CD4-positive, alpha-beta T cell treated with Interleukin-15 for 4 hours (primary cell): Measurements from ENCODE around the gene ISG15.
"Not testable (repeated sequence)": the region's sequence is repeated elsewhere in the genome, so short reads cannot be mapped to it uniquely, and the experiment has no call there.

ENCODE experiments used
- DNase-seq: peaks from one replicate; pipeline ENCODE4 v3.0.0-alpha.2; 2020; ENCODE audit warnings: low spot score

Gene ISG15

DNA sequence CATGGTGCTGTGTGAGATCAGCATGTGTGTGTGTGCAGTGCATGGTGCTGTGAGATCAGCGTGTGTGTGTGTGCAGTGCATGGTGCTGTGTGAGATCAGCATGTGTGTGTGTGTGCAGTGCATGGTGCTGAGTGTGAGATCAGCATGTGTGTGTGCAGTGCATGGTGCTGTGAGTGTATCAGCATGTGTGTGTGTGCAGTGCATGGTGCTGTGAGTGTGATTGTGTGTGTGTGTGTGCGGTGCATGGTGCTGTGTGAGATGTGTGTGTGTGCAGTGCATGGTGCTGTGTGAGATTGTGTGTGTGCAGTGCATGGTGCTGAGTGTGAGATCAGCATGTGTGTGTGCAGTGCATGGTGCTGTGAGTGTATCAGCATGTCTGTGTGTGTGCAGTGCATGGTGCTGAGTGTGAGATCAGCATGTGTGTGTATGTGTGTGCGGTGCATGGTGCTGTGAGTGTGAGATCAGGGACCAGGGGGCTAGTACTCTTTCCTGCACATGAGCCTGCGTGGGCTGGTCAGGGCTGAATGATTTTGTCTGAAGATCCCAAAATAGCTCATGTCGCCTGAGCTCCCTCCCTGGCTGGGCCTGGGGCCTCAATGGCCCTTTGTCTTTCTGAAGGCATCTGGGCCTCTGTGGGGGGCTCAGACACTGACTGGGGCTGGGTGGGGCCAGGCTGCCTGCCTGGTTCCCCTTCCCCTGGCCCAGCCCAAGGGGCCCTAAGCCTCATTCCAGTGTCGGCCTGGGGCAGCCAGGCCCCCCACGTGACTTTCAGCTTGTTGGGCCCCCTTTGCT lies 17.8 kb downstream of the ISG15 start:
- DNase-seq: not testable (repeated sequence)

DNA sequence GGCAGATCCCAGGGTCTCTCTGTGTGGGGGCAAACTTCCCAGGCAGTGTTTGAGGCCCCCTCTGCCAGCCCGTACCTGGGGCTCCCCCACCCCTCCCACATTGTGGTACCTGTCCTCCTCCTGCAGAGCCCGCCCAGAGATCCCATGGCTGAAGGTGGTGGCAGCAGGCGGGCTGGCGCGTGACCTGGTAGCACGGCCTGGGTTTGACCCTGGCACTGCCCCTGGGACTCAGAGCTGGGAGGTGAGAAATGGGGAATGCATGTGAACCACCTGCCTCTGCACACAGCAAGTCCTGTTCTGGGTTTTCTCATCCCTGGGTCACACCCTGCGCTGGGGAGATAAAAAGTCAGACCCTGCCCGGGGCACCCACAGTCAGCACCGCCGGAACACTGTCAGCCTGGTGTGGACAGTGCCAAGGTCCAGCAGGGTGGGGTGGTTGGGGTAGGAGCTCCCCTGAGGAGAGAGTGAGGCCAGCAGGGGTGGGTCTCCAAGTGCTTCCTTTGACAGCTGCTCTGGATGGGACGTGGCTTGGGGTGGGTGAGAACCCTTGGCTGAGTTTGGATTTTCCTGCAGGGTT lies 18.4 kb downstream of the ISG15 start:
- DNase-seq: no peak

DNA sequence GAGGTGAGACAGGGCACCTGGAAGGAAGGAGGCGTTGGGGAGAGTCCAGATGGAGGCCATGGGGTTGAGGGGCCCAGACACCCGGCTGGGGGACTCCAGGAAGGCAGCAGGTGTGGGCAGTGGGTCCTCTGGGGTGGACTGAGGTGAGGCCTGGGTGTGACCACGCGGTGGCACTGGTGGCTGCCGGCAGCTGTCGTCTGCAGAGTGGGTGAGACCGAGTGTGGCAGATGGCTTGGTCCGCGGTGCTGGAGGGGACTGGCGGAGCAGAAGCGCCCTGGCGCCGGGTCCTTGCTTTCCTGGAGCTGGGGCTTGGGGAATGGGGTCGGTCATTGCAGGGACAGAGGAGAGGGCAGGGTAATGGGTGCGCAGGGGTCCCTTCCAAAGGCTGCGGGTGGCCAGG lies 19.1 kb downstream of the ISG15 start:
- DNase-seq: no peak

DNA sequence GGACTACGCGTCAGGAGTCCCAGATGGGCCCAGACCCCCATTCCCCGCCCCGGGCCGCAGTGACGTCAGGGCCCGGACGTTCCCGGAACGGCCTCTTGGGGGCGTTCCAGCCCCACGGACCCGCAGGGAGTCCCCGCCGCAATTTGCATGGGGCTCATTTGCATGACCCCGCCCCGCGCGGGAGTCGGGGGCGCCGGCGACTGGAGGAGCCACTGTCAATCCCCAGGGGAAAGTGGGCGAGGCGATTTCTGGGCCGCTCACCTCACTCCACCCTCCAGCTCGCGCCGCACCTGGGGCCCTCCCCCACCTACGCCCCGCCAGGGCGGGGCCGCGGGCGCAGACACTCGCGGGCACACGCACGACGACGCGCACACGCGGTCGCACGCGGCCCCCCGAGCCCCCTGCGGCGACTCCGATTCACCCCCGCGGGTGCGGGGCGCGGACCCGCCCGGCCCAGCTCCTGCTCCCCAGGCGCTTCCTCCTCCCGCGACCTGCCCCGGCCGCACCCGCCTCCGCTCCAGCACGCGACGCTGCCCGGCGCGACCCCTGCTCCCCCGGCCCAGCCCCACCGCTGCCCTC lies 19.8 kb downstream of the ISG15 start:
- peak; percentile 83 for DNase-seq

DNA sequence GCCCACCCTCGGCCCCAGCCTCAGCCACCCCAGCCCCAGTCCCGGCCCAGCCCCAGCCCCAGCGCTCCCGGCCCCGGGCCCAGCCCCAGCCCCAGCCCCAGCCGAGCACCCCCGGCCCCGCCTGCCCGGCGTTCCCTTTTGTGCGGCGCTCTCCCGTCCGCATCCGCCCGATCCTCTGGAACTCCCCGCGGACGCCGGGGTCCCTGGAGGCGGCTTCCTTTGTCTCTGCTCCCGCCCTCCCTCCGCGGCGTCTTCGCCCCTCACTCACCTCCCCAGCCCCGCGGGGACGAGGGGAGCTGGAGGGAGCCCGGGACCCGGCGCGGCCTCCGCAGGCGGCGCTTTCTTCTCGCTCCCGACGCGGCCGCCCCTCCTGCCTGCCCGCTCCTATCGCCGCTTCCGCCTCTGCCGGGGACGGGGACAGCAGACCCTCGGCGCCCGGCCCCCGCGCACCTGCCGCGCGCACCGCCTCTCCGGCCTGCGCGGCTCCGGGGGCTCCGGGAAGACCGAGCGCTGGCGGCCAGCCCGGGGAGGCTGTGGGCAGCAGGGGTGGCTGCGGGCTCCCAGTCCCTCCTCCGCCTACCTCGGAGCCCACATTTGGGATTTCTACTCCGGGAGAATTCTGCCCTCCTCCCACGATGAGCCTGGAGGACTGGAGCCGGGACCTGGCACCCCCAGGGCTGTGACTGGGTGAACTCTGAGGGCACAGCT lies 20.6 kb downstream of the ISG15 start:
- DNase-seq: no peak

DNA sequence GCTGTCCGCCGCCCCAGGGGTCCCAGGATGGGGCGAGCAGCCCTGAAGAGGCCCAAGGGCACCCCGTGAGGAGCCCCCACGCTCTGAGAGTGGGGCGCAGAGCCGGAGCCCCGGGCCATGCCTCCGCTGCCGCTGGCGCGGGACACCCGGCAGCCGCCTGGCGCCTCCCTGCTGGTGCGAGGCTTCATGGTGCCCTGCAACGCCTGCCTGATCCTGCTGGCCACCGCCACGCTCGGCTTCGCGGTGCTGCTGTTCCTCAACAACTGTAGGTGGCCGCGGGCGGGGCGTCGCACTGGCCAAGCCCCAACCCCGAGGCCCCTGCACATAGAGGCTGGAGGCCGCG lies 21.1 kb downstream of the ISG15 start:
- no peak for DNase-seq

DNA sequence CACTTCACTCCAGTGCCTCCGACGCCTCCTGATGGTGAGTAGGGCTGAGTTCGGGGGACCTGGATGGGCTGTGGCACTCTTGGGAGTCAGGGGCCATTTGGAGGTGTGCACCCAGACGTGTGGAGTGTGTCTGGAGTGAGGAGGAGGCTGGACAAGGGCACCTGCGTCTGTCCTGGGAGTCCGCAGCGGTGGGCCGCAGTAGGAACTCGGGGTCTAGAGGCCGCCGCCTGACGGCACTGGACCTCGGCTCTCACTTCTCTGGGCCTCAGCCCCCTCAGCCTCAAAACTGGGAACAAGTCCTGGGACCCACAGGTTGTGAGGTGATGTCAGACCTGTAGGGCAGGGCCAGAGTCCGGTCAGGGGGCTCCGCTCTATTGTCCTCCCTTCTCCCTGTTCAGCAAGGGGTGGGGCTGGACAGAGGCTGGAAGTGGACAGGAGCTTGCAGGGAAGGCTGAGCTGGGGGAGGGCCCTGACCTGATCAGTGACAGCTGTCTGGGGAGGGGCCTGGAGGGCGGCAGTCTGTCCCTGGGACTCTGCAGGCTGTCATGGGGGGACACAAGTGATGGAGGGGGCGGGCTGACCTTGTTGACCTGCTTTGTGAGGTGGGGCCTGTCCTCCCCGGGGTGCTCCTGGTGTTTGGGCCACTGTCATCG lies 22.1 kb downstream of the ISG15 start:
- no peak for DNase-seq

DNA sequence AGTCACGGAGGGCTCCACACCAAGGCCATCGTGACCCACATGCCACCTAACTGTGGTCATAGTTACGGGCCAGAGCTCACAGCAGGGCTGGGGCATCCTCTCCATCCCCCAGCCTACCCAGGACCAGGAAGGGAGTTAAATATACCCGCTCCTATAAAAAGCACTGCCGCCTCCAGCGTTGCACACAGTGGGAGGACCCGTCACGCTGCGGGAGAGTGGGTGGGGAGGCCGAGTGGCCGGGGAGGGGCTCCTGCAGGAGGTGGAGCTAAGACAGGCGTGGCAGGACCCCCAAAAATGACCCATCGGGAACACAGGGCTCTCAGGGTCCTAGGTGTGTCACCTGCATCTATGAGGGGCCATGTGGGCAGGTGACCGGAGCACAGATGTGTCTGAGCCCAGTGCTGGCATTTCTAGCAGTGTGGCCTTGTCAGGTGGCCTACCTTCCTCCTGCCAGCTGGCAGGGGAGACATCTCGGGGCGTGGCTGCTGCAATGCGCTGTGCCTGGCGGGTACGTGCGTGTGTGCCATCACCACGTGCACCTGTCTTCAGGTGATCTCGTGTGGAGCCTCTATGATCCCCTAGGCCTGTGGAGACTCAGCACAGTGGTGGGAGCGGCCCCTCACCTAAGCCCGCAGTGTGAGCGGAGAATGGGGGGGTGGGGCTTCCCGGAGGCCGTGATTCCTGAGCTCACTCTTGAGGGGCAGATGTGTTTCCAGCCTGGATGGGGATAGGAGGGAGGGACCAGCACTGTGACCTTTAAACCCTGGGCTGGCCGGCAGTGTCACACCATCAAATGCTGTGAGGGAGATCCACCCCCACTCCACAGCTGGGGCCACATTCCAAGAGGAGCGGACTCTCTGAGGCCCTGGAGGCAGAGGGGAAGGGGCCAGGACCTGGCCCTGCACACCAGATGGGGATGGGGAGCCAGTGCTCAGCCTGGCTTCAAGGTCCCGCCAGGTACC lies 24.4 kb downstream of the ISG15 start:
- DNase-seq: no peak

DNA sequence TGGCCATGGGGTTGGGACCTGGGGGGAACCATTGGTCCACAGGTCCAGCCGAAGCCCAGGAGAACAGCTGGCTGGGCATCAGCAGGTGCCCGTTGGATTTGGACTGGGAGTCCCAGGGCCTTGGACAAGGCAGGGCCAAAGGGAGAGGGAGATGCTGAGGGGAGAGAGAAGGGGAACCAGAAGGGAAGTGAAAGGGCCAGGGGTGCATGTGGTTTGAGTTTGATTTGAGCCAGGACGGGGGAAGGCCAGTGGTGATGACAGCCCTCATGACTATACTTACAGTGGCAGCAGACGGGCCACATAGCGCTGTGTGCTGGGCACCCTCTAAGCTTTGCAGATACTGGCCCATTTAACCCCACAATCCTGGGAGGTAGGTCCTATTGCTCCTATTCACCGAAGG lies 25.4 kb downstream of the ISG15 start:
- DNase-seq: no peak

DNA sequence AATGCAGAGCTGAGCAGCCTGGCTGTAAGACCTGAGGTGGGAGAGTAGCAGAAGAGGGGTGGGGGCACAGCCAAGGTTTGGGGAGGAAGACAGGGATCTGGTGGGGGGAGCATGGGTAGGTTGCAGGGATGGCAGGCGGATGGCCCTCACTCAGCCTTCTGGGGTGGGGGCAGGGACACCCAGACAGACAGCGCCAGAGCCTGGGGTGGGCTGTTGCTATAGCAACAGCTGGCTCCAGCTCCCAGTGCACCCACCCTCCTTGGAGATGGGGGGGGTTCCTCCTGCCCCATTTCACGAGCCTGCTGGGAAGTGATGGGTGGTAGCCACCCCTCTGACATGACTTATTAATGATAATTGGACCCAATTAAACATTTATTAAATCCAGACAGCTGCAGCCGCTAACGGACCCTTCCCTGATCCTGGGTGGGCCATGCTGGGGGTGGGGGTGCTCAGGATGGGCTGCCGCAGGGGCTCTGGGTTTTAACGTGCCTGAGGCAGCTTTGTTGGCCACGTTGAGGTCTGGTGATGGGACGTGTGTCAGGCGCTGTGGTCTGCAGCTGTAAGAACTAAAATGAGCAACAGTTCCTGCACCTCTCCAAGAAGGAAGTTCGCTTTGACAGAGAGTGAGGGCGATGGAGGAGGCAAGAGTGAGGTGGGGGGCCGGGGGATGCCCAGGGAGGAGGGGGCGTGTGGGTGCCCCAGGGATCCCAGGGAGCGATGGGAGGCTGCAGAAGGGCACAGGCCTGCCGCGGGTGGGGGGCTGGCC lies 26.0 kb downstream of the ISG15 start:
- DNase-seq: no peak

DNA sequence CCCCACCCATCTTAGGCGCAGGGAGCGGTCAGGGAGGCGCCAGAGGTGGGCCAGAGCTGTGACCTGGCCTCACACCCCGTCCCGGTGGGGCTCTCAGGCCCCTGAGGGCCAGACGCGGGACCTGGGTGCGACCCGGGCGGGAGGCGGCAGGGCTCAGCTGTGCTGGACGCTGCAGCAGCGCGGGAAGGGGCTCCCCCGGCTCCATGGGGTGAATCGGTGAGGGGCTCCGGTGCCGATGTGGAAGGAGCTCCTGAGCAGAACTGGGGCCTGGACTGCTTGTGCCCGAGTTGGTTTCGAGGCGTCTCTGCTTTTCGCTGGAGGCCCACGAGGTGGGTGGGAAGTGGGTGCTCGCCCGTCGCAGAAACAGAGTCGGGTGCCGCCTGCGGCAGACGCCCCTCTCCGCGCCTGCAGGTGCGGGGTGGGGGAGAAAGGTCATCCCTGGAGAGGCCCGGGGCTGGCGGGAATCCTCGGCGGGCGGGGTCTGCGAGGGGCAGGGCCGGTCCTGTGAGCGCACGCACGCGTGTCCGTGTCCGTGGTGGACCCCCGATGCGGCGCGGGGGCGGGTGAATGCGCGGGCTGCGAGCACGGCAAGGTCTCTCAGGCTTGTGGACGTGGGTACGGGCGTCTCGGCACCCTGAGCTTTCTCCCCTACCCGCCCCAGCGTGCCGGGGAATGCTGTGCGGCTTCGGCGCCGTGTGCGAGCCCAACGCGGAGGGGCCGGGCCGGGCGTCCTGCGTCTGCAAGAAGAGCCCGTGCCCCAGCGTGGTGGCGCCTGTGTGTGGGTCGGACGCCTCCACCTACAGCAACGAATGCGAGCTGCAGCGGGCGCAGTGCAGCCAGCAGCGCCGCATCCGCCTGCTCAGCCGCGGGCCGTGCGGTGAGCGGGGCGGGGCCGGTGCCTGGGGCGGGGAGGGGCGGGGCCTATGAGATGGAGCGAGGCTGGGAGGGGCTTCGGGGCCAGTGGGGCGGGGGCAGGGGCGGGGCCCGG lies 27.0 kb downstream of the ISG15 start:
- DNase-seq: peak; percentile 70

DNA sequence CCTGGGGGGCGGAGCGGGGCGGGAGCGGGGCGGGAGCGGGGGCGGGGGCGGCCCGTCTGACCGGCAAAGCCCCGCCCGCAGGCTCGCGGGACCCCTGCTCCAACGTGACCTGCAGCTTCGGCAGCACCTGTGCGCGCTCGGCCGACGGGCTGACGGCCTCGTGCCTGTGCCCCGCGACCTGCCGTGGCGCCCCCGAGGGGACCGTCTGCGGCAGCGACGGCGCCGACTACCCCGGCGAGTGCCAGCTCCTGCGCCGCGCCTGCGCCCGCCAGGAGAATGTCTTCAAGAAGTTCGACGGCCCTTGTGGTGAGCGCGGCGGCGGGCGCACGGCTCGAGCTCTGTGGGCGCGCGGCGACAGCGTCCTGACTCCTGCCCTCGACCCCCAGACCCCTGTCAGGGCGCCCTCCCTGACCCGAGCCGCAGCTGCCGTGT lies 27.8 kb downstream of the ISG15 start:
- DNase-seq: no peak

DNA sequence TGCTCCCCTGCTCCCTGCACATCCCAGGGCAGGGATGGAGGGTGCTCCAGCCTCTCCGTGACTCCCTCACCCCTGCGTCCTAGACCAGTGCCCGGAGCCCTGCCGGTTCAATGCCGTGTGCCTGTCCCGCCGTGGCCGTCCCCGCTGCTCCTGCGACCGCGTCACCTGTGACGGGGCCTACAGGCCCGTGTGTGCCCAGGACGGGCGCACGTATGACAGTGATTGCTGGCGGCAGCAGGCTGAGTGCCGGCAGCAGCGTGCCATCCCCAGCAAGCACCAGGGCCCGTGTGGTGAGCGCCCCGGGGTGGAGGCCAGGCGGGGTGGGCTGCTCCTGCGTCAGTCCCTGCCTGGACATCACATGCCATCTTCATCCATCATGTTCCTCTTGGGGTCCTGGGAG lies 28.6 kb downstream of the ISG15 start:
- DNase-seq: no peak

DNA sequence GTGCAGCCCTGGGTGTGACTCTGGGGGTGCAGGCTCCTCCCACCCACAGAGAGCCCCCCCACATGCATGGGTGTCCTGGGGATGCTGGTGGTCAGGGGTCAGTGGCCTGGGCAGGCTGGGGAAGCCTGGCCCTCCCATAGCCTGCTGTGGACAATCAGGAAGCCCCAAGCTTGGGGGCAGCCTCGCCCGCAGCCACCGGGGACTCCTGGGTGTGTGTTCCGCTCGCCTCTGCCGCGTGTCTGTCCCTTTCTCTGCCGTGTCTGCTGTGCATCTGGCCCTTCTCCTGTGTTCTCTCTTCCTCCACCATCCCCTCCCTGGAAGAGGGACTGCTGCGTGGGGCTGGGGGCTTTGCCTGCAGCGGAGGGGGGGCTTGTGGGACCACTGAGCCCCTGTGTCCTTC lies 29.5 kb downstream of the ISG15 start:
- no peak for DNase-seq

DNA sequence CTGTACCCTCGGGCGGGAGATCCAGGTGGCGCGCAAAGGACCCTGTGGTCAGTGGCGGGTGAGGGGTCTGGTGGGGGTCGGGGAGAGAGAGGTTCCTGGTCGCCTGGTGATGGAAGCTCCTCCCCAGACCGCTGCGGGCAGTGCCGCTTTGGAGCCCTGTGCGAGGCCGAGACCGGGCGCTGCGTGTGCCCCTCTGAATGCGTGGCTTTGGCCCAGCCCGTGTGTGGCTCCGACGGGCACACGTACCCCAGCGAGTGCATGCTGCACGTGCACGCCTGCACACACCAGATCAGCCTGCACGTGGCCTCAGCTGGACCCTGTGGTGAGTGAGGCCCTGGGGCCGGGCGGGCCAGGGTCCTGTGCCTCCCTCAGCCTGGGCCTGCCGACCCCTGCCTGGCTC lies 30.1 kb downstream of the ISG15 start:
- DNase-seq: no peak

DNA sequence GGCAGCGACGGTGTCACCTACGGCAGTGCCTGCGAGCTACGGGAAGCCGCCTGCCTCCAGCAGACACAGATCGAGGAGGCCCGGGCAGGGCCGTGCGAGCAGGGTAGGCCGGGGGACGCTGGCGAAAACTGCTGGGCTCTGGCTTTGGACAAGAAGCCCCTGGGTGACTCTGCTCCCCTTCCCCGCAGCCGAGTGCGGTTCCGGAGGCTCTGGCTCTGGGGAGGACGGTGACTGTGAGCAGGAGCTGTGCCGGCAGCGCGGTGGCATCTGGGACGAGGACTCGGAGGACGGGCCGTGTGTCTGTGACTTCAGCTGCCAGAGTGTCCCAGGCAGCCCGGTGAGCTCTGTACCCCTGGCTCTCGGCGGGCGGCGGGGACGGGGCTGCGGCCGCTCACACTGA lies 30.6 kb downstream of the ISG15 start:
- no peak for DNase-seq

DNA sequence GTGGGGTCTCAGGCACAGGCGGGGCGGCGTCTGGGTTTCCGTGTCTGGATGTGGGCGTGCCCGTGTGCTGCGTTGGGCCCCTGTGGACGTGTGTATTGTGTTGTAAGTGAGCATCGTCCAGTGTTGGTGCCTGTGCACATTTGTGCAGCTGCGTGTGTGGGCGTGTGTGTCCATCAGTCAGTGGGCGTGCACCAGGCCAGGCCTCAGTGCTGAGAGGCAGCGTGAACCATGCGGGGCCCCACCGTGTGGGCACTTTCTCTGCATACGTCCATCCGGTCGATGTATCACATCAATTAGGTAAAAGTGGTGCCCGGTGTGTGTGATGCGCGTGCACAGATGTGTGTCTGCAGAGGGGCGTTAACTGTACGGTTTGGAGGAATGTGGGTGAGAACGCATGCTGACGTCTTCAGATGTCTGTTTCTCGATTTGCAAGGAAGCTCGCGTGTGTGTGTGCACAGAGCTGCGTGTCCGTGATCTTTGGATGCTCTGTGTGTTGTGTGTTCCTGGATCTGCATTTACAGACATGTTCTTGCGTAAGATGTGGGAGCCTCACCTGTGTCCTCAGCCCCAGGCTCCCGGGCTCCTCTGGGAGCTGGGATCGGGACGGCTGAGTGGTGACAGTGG lies 31.3 kb downstream of the ISG15 start:
- DNase-seq: no peak

DNA sequence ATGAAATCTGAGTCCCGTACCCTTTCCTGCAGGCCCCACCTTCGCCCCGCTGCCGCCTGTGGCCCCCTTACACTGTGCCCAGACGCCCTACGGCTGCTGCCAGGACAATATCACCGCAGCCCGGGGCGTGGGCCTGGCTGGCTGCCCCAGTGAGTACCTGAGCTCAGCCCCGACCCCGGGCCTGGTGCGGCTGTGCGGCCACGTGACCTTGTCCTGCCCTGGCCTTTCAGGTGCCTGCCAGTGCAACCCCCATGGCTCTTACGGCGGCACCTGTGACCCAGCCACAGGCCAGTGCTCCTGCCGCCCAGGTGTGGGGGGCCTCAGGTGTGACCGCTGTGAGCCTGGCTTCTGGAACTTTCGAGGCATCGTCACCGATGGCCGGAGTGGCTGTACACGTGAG lies 31.8 kb downstream of the ISG15 start:
- no peak for DNase-seq

DNA sequence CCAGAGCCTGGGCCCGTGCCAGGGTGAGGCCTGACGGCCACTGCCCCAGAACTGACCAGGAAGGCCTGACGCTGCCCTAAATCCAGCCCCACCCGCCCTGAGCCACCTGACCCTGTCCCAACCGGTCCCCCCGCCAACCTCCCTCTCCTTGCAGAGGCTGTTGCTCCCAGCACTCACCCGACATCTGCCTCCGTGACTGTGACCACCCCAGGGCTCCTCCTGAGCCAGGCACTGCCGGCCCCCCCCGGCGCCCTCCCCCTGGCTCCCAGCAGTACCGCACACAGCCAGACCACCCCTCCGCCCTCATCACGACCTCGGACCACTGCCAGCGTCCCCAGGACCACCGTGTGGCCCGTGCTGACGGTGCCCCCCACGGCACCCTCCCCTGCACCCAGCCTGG lies 32.9 kb downstream of the ISG15 start:
- DNase-seq: no peak
